ENCODE results near the gene CNBP. TPM values are rescaled to one million over a fixed set of nuclear protein-coding genes. Genes with fewer than 3 reads are reported as not detected.

The CNBP gene
- total and polyA plus RNA-seq, 10 of the 15 experiments (the other 5 are each of a cell fraction or from before 2014, with no cell fraction given) = 300 to 719 (median 439) TPM

DNA sequence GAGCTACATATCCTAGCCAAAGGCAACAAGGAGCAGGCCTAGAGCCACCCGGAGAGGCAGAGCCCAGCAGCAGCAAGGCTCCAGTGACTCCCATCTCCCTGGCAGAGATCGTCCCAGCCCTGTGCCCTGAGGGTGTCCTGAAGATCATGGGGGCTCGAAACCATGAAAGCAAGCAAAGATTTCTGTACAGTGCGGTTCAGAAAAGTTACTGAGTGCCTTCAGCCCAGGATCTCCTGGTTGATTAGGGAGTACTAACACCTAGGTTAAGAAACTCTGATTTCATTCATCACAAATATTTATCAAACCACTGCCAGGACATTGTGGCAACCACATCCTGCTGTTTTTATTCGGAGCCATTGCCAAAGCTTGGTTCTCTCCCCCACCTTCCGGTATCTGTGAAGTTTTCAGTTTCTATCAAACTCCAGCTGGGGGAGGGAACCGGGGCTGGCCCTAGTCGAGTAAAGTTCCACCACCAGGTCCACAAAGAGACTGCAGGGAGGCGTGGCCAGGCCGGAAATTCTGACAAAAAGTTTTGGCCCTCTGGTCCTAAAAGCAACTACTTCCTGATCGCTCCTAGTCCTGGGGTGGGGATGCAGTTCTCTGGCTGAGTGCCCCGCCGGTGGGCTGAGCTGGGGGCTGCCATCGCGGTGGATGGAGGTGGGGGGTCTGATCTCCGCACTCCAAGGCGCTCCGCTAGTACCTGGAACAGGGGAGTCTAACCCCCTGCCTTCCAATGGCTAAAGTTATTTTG lies 63.3 kb downstream of the CNBP start (continued):
- TF ChIP-seq POLR2AphosphoS5 (IDR thresholded peaks at IDR 0.05; ENCODE audit: low read length) = peak; percentile 89
- peak; percentile 10; the same call in 1 of the 2 replicates for TF ChIP-seq TCF3 (IDR thresholded peaks at IDR 0.05; ENCODE audit: borderline replicate concordance, insufficient read depth, low read depth, low read length)
- TF ChIP-seq, protein P1, sequence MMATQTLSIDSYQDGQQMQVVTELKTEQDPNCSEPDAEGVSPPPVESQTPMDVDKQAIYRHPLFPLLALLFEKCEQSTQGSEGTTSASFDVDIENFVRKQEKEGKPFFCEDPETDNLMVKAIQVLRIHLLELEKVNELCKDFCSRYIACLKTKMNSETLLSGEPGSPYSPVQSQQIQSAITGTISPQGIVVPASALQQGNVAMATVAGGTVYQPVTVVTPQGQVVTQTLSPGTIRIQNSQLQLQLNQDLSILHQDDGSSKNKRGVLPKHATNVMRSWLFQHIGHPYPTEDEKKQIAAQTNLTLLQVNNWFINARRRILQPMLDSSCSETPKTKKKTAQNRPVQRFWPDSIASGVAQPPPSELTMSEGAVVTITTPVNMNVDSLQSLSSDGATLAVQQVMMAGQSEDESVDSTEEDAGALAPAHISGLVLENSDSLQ (IDR thresholded peaks at IDR 0.05) = 0 out of 2 replicates have a peak, but pooled peaks have one; percentile 6
- peak; percentile 70 for TF ChIP-seq FOXM1 (IDR thresholded peaks at IDR 0.05; ENCODE audit: low read depth, low read length)
- TF ChIP-seq HDAC2 (IDR thresholded peaks at IDR 0.05) = no peak
- TF ChIP-seq, protein P2, sequence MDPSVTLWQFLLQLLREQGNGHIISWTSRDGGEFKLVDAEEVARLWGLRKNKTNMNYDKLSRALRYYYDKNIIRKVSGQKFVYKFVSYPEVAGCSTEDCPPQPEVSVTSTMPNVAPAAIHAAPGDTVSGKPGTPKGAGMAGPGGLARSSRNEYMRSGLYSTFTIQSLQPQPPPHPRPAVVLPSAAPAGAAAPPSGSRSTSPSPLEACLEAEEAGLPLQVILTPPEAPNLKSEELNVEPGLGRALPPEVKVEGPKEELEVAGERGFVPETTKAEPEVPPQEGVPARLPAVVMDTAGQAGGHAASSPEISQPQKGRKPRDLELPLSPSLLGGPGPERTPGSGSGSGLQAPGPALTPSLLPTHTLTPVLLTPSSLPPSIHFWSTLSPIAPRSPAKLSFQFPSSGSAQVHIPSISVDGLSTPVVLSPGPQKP (IDR thresholded peaks at IDR 0.05; ENCODE audit: low read depth, low read length) = peak; percentile 75; the same call in 1 of the 2 replicates
- TF ChIP-seq MEF2A (IDR thresholded peaks at IDR 0.05; ENCODE audit: insufficient read depth, low read depth, low read length) = peak; percentile 74; the same call in 1 of the 2 replicates
- peak; percentile 56; the same call in 1 of the 3 replicates for TF ChIP-seq POU2F2 (IDR thresholded peaks at IDR 0.05; ENCODE audit: borderline replicate concordance, low read depth, low read length)
- TF ChIP-seq GABPA (IDR thresholded peaks at IDR 0.05; ENCODE audit: low read depth) = peak; percentile 73; the same call in 1 of the 2 replicates
- TF ChIP-seq MTA2 (IDR thresholded peaks at IDR 0.05; ENCODE audit: low read depth) = peak; percentile 66; the same call in 1 of the 2 replicates
- no peak for TF ChIP-seq SMAD5 (IDR thresholded peaks at IDR 0.05; ENCODE audit: low read depth)
- TF ChIP-seq, protein P3, sequence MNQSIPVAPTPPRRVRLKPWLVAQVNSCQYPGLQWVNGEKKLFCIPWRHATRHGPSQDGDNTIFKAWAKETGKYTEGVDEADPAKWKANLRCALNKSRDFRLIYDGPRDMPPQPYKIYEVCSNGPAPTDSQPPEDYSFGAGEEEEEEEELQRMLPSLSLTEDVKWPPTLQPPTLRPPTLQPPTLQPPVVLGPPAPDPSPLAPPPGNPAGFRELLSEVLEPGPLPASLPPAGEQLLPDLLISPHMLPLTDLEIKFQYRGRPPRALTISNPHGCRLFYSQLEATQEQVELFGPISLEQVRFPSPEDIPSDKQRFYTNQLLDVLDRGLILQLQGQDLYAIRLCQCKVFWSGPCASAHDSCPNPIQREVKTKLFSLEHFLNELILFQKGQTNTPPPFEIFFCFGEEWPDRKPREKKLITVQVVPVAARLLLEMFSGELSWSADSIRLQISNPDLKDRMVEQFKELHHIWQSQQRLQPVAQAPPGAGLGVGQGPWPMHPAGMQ (IDR thresholded peaks at IDR 0.05; ENCODE audit: borderline replicate concordance) = no peak
- peak; percentile 69 for TF ChIP-seq EED (IDR thresholded peaks at IDR 0.05; ENCODE audit: low read depth)
- TF ChIP-seq, protein P4, sequence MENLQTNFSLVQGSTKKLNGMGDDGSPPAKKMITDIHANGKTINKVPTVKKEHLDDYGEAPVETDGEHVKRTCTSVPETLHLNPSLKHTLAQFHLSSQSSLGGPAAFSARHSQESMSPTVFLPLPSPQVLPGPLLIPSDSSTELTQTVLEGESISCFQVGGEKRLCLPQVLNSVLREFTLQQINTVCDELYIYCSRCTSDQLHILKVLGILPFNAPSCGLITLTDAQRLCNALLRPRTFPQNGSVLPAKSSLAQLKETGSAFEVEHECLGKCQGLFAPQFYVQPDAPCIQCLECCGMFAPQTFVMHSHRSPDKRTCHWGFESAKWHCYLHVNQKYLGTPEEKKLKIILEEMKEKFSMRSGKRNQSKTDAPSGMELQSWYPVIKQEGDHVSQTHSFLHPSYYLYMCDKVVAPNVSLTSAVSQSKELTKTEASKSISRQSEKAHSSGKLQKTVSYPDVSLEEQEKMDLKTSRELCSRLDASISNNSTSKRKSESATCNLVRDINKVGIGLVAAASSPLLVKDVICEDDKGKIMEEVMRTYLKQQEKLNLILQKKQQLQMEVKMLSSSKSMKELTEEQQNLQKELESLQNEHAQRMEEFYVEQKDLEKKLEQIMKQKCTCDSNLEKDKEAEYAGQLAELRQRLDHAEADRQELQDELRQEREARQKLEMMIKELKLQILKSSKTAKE (IDR thresholded peaks at IDR 0.05; ENCODE audit: low read depth, poor library complexity, severe bottlenecking) = peak; percentile 69
- peak; percentile 73 to 82 for TF ChIP-seq IKZF2 (IDR thresholded peaks at IDR 0.05)
- no peak for TF ChIP-seq MEF2B (IDR thresholded peaks at IDR 0.05; ENCODE audit: partially characterized antibody, poor library complexity, severe bottlenecking)
- TF ChIP-seq ZNF274 (IDR thresholded peaks at IDR 0.05; ENCODE audit: insufficient read depth, insufficient read length) = no peak
- TF ChIP-seq, protein P5, sequence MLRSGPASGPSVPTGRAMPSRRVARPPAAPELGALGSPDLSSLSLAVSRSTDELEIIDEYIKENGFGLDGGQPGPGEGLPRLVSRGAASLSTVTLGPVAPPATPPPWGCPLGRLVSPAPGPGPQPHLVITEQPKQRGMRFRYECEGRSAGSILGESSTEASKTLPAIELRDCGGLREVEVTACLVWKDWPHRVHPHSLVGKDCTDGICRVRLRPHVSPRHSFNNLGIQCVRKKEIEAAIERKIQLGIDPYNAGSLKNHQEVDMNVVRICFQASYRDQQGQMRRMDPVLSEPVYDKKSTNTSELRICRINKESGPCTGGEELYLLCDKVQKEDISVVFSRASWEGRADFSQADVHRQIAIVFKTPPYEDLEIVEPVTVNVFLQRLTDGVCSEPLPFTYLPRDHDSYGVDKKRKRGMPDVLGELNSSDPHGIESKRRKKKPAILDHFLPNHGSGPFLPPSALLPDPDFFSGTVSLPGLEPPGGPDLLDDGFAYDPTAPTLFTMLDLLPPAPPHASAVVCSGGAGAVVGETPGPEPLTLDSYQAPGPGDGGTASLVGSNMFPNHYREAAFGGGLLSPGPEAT (IDR thresholded peaks at IDR 0.05; ENCODE audit: low read depth) = peak; percentile 60; the same call in 1 of the 2 replicates
- 0 out of 2 replicates have a peak, but pooled peaks have one; percentile 17 for TF ChIP-seq IRF4 (IDR thresholded peaks at IDR 0.05; ENCODE audit: low read depth, low read length)

Data from GM12878 (cell line).